NOMO-1 treated with DMSO at 0.1 percent for 48 hours (cell line): Measurements from ENCODE around the gene TUBGCP6.

Experiments
- DNase-seq: peaks from one replicate; lab custom pipeline; 2025; ENCODE audit not compliant: unreplicated experiment; lab: John Stamatoyannopoulos, UW

TUBGCP6 gene, protein sequence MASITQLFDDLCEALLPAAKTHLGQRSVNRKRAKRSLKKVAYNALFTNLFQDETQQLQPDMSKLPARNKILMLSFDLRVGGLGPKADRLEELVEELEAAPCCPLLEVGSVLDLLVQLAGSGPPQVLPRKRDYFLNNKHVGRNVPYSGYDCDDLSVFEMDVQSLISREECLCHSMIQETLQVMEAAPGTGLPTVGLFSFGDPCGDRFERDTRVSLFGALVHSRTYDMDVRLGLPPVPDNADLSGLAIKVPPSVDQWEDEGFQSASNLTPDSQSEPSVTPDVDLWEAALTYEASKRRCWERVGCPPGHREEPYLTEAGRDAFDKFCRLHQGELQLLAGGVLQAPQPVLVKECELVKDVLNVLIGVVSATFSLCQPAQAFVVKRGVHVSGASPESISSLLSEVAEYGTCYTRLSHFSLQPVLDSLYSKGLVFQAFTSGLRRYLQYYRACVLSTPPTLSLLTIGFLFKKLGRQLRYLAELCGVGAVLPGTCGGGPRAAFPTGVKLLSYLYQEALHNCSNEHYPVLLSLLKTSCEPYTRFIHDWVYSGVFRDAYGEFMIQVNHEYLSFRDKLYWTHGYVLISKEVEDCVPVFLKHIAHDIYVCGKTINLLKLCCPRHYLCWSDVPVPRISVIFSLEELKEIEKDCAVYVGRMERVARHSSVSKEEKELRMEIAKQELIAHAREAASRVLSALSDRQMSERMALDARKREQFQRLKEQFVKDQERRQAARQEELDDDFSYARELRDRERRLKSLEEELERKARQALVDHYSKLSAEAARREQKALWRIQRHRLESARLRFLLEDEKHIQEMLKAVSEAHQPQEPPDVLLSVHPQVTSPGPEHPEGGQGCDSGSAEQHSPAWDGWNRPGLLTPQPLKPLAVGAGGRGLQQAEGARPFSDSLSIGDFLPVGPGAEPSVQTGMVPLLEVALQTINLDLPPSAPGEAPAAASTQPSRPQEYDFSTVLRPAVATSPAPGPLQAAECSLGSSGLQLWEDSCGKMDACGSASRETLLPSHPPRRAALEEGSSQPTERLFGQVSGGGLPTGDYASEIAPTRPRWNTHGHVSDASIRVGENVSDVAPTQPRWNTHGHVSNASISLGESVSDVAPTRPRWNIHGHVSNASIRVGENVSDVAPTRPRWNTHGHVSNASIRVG (N-terminal part only)

DNA sequence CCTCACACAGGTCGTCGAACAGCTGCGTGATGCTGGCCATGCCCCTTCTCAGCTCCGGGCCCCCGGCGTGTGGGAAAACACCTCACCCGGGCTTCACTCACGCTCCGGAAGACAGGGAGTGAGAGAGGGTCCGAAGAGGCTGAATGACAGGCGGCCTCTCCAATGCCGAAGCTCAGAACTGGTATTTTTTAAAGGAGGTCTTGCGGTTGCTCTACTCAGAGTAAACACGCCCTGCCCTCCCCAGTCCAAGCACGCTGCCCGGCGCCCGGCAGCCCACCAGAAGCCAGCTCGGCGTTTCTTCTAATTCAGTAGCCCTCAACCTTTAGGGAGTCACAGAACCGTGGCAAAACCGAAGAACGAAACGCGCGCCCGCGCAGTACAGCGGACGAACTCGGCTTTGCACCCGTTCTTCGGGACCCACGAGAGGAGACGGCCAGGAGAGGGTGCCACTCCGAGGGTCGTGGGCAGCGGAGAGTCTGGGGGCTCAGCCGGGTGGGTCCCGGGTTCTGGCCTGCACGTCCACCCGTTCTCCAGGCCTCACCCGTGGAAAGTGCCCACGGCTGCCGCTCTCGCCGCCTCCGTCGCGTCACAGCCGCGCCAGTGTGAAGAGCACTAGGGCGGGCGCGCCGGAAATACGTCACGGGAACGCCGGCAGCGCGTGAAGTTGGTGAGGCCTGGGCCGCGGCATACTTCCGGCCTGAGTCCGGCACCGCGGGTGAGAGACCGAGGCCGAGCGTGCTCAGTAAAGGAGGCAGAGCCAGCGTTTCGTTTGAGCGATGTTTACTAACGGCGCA lies at the start of gene TUBGCP6:
TSS of gene TUBGCP6 (minus strand) at position 604 of the 794 bp plus-strand sequence. CDS start at position 40, 564 bp downstream.
- DNase-seq, result peak; percentile 92

DNA sequence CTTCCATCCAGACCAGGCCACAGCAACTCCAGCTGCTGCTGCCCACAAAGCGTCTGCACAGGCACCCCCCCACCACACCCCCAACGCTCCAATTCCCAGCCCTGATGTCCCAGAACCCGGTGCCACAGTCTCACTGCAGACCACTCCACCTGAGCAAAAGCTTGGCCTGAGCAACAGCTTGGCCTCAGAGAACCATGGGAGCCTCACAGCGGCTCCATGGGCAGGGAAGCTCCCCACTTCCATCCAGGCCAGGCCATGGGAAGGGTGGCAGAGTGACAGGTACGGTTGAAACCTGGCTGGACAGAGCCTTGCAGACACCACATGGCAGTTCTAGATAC lies 49.5 kb upstream of the TUBGCP6 start:
- no peak for DNase-seq

DNA sequence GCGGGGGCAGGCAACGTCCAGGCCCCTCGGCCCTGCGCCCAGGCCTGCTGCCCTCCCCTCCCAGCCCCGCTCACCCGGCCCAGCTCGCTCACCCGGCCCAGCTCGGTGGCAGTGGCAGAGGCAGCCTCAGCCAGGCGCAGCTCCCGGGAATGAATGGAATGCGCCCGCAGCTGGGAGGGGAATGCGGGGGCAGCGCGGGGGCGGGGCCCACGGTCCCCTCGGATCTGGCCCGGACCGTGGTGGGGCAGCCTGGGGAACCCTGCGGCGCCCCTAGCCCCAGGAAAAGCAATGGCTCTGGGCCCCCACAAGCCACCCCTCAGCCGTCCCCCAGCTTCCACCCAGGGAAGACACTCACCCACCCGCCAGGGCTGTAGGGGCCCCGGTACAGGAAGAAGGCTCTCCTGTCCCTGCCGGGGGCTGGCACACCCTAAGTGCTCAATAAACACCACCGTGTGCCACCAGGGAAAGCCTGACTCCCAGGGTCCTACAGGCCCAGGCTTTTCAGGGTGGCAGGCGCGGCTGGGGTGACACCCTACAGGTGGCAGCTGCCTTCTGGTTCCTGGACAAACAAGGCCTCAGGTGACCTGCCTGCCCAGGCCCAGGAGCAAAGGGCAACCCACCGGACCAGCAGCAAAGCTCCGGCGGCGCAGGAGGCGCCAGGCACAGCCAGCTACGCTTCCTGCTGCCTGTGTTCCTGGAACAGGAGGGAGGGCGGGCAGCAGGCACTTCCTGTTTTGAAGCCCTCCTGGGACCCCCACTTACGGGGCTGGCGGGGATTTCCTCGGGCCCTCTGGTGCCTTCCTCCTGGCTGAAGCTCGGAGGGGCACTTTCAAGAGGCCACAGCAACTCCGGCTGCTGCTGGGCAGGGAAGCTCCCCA lies 48.9 kb upstream of the TUBGCP6 start:
- DNase-seq, result no peak

DNA sequence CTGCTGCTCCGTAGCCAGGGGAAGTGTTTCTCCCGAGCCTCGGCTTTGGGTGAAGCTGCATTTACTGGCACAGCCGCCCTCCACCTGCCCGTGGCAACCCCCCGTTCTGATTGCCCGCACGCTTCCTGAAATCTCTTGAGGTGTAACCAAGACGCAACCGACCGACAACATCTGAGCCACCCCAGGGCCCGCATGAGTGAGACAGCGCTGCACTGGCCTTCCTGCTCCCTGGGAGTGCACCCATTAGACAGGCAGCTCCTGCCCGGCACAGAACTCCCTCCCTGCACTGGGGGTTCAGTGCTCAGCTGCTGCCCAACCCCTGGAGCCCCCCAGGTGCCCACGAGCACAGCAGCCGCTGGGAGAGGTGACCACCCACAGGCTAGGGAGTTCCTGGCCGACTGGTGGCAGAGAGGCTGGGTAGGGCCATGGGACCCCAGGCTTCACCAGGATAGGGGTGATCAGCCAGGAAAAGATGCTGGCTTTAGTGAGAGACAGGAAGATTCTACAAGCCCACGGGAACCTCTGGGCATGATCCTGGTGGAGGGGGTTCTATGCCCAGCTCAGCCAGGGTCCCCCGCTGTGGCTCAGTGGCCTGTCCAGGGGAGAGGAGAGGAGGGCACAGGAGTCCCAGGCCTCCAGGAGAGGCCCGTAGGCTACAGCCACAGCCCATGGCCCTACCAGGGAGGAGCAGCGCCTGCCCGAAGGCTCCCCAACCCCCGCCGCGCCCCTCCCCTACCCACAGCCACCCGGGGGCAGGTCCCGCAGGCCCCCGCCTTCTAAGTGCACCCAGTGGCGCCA lies 48.0 kb upstream of the TUBGCP6 start:
- DNase-seq, result no peak

DNA sequence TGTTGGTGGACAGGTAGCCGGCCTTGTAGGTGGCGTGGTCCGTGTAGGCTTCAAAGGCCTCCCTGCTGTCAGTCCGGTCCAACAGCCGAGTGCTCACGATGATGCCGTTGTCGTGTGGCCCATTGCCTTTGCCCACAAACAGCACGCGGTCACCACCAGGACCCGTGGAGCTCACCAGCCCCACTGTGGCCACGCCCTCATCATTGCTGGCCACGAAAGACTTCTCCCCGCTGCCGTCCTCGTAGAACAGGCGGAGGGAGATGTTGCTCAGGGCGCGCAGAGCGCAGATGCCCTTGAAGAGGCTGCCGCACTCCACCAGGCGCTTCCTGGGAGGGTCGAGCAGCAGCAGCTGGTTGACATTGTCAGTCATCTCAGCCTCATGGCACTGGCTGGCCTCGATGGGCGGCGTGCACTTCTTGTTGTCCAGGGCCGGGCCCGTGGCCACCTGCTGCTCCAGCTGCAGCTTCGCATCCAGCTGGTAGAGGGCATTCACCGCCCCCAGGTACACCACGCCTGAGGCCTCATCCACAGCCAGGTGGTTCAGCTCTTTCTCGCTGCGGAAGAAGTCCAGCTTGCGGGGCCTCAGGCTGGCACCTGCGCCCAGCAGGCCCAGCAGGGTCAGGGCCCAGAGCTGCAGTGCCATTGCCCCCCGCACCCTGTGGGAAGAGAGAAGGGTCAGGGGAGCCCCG lies 45.3 kb upstream of the TUBGCP6 start:
- DNase-seq, result no peak

DNA sequence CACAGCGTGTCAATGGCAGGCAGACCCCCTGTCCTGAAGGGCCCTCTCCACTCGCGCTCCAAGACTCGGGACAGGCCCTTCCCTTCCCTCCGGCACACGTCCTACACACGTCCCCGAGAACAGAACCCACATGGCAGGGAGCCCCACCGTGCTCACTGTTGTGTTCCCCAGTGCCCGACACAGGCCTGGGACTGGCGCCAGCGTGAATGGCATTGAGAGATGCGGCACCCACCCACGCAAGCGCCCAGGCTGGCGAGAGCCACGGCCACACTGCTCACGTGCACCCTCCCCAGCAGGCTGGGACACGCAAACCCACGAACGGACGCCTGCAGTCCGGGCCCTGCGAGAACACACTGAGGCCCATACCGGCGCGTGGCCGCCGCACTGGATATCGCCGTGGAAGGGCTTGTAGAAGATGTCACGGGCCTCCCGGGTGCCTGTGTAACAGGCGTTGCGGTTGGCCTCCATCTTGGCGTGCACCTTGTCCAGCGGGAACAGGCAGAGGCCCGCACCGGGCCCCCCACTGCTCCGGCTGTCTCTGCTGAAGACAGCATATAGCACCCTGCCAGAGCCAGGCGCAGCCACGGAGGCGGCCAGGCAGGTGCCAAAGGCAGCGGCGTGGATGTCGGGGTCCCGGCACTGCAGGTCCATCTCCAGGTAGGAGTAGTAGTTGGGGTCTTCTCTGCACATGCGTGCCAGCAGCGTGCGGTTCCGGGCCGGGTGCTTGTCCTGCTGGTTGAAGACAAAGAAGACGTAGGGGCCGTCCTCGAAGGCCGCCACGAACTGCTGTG lies 44.5 kb upstream of the TUBGCP6 start:
- no peak for DNase-seq

DNA sequence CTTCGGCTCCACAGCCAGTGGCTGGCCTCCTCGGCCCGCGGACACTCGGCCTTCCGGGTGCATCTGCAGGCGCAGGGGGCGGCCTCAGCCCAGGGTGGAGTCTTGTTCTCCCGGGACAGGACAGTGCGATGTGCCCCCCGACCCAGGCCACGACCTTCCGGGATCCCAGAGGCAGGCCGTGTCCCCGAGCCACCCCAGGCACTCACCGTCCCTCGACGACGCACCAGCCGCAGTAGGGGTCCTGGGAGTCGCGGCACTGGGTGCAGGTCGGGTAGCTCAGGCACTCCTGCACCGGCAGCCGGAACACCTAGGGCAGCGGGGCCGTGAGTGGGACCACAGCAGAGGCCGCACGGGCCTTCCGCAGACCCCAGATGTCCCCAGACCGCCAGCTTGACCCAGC lies 42.9 kb upstream of the TUBGCP6 start:
- no peak for DNase-seq

DNA sequence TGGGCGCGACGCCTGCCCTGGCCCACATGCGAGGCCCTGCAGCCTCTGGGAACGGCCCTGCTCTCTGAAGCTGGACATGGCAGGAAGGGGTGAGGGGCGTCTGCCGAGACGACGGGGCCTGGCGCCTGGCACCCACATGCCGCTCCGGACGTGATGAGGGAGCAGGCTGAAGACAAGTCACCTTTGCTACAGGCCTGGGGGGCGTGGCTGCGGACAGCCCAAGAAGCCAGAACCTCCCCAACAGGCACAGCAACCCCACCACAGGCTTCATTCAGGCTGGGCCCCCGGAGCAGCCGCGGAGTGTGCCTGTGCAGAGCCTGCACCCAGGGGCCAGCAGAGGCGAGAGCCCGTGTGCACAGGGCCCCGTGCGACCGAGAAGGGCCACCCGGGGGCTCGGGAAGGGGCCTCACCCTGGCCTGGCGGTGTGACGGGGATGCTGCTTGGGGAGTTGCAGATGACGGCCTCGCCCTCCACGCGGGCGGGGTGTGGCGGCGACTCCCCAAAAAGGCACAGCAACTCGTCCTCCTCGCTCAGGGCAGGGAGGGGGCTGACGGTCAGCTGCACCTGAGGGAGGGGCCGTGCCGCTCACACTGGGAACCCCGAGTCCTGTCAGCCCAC lies 42.0 kb upstream of the TUBGCP6 start:
- no peak for DNase-seq

DNA sequence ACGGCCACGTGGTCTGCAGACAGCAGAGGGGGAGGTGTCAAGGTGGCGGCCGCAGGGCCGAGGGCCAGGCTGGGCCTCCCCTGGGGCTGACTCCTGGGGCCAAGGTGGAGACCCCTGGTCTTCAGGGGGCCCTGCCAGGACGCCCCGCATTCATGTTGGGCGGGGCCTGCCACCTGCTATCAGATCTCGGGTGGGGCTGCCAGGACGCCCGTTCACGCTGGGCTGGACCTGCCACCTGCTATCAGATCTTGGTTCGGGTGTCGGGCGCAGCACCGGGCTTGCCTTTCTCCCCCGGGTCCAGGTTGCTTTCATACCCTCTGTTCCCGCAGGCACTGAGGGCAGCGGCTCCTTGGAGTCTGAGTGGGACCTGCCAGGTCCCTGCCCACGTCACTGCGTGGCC lies 41.5 kb upstream of the TUBGCP6 start:
- no peak for DNase-seq

DNA sequence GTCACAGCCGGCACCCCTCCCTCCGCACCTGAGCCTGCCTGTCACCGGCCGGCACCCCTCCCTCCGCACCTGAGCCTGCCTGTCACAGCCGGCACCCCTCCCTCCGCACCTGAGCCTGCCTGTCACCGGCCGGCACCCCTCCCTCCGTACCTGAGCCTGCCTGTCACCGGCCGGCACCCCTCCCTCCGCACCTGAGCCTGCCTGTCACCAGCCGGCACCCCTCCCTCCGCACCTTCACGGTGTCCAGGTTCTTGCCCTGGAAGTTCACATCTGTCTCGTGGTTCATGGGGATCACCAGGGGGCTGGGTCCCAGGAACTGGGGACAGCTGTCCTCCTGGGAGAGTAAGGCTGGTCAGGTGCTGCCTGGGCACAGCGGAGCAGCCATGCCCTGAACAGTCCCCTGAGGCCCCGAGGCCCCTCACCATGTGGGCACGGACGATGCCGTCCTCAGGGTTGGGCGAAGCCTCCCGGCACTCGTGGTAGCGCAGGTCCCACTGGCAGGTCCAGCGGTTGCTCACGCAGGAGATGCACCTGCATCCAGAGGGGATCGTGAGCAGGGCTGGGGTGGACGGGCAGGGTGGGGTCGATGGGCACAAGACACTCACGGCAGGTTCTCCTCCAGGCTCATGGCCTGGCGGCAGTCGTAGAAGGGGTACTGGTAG lies 40.9 kb upstream of the TUBGCP6 start:
- DNase-seq, result no peak

DNA sequence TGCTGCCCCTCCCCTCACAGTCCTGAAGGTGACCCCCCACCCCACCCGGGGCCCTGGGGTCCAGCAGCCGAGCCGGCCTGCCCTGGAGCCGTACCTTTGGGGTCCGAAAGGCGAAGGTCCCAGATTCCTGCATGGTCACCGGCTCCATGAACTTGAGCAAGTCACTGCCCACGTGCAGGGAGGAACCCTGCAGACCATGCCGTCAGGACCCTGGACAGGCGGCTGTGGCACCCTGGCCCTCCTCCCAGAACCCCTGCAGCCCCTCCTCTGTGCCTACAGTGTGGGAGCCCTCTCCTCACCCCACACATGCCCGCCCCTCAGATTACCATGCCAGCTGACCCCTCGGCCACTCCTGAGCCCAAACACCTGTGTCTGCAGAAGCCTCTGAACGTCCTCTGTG lies 39.7 kb upstream of the TUBGCP6 start:
- no peak for DNase-seq

DNA sequence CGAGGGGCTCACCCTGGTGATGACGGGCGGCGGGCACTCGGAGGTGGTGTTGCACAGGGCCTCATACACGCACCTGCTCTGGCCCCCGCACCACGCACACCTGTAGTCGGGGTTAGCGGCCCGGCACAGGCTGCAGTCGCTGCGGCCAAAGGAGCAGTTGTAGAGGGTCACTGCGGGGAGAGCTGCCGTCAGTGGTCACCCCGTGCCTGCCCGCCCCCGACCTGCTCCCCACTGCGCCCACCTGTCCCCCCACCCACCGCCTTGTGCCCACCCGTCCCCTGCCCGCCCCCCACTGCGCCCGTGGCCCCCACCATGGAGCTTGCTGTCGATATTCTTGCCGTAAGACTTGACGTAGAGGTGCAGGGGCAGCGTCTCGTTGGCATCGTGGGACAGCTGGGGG lies 39.0 kb upstream of the TUBGCP6 start:
- no peak for DNase-seq

DNA sequence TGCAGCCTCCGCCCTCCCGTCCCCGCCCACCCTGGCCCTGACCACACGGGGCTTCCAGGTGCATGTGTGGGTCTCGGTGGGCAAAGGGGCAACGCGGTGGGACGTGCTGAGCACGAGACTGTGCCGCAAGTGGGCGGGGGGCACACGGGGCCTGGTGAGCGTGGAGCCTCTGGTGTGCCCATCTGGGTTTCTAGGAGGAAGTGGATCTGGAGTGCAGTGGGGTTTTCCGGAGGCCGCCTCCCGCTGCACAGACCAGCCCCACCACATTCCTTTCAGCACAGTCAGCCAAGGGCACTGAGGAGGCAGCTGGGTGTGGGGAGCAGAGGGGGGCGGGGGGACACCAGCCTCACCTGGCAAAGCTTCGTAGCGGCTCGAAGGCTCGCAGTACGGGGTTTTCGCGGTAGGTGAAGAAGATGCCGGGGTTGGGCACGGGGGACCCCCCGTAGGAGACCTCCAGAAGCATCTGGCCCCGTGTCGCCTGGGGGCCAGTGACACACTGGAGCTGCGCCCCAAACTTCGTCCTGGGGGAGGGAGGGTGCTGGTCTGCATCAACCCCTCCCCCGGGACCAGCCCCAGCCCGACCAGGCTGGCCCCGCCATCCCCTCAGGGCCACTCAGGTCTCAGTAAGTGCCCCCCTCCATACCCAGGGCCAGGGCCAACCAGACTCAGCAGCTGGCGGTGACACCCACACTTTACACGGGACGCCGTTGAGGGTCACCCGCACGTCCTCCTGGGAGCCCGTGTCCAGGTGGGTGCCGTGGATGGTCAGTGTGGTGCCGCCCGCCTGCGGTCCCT lies 37.7 kb upstream of the TUBGCP6 start:
- DNase-seq, result no peak

DNA sequence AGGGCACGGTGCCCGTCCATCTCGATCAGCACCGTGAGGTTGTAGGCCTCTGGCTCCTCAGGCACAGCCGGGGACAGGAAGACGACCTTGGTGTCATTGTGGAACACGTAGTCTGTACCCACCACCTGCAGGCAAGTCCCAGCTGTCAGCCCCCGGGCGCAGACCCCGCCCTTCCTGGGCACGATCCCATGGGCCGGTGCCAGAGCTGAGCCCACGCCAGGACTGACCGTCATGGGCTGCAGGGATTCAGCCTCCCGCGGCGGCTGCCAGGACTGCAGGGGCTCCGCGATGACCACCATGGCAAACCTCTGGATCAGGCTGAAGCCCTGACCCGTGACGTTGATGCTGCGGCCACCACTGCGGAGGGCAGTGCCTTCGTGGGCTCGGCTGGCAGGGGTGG lies 37.1 kb upstream of the TUBGCP6 start:
- no peak for DNase-seq

DNA sequence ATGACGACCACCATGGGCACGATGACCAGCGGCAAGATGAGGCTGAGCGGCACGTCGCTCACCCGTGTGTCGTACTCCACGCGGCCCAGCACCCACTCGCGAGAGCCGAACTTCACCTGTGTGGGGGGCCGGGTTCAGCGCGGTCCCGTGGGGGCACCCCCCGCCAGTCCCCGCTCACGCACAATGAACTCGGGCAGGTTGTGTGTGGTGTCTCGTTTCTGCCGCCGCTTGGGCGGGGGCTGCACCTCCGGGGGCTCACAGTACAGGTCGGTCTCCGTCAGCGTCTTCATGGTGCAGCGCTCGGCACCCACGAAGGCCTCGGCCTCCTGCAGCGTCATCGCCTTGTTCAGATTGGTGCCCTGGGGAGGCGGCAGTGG lies 36.5 kb upstream of the TUBGCP6 start:
- DNase-seq, result no peak
